Measurements from ENCODE around the gene ALK.

The ALK gene

DNA sequence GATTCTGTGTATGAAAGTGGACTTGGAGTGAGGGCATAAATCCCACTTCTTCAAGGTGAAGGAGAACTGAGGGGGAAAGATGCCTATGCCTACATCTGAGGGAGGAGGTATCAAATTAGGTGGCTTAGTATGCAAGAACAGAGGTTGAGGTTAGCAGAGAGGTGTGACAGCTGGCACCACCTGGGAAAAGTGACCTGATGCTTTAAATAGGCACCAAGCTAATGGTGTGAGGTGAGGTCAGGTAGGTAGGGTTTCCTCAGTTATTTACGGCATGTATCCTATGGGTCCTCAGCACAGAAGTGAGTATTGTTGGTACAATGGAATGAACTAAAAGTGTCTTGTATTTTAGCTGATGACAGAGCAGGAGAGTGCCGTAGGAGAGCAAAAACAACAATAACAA is 439.0 kb downstream of the ALK start:
- DNase-seq: no peak

- DNase-seq: no peak
These were observed 440.1 kb downstream of the ALK start for GRCh38 chr2:29481313-29481712.

- DNase-seq: peak in 1 of 2 donors; percentile 95
These were observed 441.0 kb downstream of the ALK start for GRCh38 chr2:29480426-29480825.

DNA sequence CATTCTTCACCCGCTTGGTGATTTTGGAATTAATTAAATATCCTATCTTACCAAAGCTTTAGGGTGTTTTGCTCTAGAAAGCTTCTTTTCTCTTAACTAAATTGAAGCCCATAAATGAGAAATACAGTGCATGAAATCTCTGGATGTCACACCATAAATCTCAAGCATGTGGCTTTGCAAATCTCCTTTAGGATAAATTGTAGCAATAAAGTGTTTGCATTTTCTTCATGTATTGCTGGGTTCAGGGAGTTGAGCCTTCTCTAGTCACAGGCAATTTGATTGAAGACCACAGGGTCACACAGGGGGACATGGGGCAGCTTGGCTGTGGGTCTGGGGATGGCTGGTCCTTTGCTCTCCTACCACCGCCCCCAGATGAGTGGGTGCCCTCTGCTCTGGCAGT is 442.0 kb downstream of the ALK start:
- no peak for DNase-seq

- DNase-seq: no peak
These were observed 442.7 kb downstream of the ALK start for GRCh38 chr2:29478641-29479040.

DNA sequence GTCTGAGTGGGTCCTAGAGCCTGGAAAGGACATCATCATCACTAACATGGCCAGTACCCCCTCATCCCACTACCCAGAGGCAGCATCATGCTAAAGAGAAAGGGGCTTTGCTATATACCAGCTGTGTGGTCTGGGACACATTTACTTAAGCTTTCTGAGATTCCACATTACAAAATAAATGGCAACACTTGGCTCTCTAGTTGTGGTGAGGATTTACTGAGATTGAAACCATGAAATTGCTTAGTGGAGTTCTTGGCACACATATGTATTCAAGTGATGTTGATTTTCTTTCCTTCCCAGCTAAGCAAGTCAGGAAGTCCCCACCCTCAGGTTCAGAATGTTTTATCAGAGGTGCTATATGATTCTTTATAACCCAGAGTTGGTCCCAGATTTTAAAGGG is 444.2 kb downstream of the ALK start:
- no peak for DNase-seq

GRCh38 chr2:29475499-29475898 is 445.9 kb downstream of the ALK start:
- DNase-seq: no peak

GRCh38 chr2:29469961-29470360 is 451.4 kb downstream of the ALK start:
- DNase-seq: no peak

- no peak for DNase-seq
These were observed 451.9 kb downstream of the ALK start for GRCh38 chr2:29469516-29469915.

GRCh38 chr2:29463181-29463900 is 458.0 kb downstream of the ALK start:
- DNase-seq: no peak

DNA sequence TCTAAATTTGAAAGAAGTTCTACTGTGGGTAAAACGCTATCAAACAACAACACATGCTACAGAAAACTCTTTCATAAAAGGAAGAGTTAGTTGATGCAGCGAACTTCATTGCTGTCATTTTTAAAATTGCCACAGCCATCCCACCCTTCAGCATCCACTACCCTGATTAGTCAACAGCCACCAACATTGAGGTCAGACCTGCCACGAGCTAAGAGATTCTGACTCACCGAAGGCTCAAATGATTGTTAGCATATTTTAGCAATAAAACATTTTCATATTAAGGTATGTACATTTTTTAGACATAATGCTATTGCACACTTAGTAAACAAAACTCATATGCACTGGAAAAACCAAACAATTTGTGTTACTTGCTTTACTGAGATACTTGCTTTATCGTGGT is 459.1 kb downstream of the ALK start:
- no peak for DNase-seq

GRCh38 chr2:29460190-29460589 is 461.2 kb downstream of the ALK start:
- no peak for DNase-seq

DNA sequence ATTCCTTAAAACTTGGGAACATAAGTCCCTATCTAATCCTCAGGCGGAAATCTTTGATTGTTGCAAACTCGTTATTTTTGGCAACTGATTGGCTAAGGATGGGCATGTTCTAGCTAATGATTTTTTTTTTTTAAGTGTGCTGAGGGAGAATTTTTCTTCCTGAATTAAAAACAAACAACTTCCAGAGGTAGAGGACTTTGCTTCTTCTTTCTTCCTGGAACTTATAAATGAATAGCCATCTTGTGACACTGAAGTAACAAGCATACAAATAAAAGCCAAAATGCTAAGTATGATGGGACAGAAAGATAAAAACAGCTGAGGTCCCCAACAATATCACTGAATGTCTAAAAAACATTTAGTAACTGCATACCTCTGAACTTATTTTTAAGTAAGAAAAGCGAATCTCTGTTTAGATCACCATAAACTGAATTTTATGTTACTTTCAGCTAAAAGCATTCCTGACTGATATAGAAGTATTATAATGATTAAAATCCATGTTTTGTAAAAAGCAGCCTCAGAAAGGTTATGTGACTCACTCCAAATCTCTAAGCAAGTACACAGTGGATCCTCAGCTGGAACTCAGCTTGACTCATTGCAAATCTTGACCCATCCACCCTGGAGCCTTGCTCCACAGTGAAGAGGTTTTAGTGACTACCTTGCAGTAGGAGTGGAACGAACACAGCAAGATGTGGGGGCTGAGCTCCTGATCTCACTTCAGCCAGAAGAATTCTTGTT is 461.8 kb downstream of the ALK start:
- no peak for DNase-seq

DNA sequence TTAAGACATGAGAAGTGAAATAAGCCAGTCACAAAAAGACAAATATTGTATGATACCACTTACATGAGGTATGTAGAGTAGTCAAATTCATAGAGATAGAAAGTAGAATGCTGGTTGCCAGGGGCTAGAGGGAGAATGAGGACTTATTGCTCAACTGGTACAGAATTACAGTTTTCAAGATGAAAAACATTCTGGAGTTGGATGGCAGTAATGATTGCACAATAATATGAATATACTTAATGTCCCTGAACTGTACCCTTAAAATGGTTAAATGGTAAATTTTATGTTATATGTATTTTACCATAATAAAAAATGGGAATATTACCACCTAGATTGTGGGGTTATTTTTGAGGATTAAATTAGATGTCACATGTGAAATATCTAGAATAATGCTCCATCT is 465.0 kb downstream of the ALK start:
- DNase-seq: no peak

DNA sequence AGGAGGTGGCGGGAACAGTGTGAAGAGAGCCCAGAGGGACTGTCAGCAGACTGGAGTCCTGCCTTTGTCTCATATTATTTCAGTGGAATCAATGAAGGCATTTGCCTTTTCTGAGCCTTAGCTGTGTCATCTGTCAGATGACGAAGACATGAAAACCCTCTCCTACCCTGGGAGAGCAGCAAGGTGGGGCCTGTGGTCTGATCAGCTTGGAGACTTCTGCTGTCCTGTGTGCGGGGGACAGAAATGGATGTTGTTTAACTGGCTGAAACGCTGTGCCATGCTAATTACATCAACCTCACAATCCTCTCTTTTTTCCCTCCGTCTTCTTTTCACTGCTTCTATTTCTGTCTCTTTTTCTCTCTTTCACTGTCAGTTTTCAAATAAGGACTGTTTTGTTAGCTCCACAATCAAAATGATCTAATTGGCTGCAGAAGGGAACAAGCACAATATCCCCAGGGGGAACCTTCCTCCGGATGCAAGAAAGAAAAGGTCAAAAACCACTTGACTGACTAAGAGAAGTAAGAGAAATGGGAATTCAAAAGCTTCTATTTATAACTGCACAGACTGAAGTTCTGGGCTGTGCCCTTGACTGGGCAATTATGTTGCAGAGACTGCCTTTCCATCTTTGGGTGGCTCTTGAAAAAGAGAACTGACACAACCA is 466.1 kb downstream of the ALK start:
- DNase-seq: peak in 1 of 2 donors; percentile 81

DNA sequence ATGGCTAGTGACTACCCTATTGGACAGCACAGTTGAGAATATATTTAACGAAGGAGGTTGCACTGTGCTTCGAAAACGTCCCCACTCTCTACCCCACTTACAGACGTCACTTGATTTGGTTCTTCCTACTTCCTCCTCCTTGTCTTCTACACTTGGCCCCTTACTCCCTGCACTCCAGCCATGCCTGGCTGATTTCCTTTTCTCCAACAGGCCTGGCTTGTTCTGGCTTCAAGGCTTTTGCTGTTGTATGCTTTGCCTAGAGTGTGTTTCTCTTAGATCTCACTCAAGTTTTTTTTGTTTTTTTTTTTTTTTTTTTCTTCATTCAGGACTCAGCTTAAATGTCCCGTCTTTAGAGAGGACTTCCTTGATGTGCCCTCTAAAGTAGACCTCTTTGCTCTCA is 469.4 kb downstream of the ALK start:
- DNase-seq: no peak

DNA sequence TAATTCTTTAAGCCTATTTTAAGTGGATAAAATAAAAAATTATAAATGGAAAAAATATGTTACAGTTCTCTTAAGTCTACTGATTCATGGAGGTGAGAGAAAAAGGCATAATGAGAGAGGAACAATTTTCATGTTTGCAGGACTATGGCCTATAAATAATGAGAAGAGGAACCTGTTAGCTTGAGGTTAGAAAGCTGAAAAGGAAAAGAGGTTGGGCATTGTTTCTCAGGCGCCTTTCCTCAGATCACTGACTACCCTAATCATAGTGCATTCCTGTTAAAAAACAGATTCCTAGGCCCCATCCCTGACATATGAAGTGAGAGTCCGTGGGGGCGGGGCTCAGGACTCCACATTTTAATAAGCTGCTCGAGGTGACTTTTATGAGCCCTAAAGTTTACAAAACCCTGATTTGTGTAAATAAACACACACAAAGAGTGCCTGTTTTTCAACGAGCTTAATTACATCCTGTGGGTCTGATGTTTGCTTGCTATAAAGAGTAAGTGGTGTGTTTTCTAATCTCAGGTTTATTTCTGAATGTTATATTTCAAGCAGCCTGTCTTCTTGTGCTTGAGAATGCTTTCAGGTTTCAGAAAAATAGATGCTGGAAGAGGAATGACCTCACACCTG is 470.7 kb downstream of the ALK start:
- peak in 1 of 2 donors; percentile 31 for DNase-seq

GRCh38 chr2:29449499-29449898 is 471.9 kb downstream of the ALK start:
- no peak for DNase-seq

- no peak for DNase-seq
These were observed 473.2 kb downstream of the ALK start for GRCh38 chr2:29448096-29448688.

DNA sequence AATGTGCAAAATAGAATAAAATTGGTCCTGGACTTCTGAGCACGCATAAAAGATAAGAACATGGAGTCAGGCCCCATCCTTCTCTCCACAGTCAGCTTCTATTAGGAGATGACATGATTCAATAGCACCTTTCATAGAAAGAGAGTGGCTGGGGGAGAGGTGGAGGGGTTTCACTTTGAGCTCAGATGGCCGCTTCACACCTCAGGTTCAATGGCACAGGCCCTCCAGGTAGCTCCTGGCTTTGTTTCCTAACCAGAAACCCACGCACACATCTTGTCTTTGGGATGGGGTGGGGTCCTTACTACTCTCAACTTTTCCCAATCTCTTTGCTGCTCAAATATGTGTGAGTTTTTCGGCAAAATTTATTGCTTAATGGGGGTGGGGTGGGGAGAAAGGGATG is 473.9 kb downstream of the ALK start:
- DNase-seq: no peak

DNA sequence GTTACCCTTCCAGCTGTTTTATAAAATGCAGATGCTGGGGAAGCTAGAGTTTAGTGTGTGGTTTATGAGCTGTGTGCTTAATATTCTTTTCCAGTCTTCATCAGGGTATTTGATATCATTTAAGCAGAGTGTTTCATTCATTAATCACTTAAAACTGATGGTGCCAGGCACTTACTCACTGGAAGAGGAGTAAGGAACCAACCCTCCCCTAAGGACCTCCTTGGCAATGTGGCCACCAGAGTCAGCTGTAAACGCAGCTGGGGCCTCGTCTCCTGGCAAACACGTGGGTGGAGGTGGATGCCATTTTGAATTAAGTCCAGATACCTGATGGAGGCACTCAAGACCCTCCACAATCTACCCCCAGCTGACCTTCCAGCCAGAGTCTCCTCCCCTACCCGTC is 474.5 kb downstream of the ALK start:
- DNase-seq: no peak

DNA sequence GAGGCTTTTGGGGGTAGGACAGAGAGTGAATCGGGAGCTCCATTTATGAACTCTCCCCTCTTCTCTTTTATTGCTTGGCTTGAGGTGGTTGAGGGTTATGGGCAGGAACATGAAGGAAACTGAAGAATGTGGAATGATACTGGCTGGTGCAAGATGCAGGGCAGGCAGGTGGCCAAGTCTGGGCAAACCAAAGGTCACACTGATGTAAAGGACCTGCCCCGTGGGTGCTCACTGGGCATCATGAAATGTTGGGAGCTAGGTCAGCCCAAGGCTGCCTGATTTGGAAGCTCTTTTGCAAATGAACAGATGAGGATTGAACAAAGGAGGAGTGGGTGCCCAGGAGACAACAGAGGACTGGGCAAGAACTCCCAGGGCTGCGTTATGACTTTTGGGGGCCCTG is 477.2 kb downstream of the ALK start:
- no peak for DNase-seq

DNA sequence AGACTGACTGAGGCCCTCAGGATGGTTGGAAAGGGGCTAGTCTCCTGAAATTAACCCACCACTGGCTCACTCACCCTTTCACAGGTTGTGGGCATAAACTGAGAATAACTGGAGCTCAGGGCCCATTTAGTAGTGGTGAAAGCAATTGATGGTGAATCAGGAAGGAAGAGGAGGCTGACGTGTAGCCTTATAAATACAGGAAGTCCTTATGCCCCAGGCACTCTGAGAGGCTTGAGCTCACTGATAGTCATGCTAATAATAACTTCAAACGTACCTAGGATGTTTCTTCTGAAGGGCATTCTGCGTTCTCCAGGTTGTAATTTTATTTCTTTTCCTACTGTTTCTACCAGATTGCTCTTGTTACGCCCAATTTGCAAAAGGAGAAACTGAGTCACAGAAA is 477.8 kb downstream of the ALK start:
- DNase-seq: peak in 1 of 2 donors; percentile 70
